ENCODE results near the gene RNF213.
"Not testable (repeated sequence)": the region's sequence is repeated elsewhere in the genome, so short reads cannot be mapped to it uniquely, and the experiment has no call there.

The RNF213 gene

GRCh38 chr17:80251966-80252365, 8.7 kb upstream of the RNF213 start:
- DNase-seq (ENCODE audit: low read depth, low spot score), result no peak

- no peak for DNase-seq (ENCODE audit: low read depth, low spot score)
Measured at GRCh38 chr17:80252871-80253270, 7.8 kb upstream of the RNF213 start.

DNA sequence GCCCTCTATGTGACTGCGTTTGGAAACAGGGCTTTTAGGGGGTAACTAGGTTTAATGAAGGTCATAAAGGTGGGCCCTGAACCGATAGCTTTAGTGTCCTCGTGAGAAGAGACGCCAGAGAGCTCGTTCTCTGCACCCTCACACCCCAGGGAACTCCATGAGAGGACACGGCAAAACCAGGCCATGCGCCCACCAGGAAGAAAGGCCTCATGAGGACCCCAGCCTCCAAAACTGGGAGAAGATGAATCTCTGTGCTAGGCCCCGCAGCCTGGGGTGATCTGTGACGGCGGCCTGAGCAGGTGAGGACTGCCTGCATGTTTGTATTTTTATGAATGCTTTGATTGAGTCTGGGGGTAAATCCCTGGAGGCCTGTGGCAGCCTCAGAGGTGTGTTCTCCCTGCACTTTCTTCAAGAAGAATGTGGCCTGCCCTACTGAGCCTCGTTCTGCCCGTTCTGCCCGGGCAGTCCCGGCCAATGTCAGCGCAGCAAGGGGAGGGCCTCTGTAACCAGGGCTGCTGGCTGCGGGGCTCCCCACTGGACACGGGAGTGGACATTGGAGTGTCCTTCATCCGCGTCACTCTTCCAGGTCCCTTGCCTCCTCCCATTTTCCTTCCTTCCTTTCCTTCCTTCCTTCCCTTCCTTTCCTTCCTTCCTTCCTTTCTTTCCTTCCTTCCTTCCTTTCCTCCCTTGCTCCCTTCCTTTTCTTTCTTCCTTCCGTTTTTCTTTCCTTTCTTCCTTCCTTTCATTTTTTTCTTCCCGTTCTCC, 6.8 kb upstream of the RNF213 start:
- no peak for DNase-seq (ENCODE audit: low read depth, low spot score)

GRCh38 chr17:80254396-80255251, 6.0 kb upstream of the RNF213 start:
- no peak for DNase-seq (ENCODE audit: low read depth, low spot score)

GRCh38 chr17:80256034-80256350, 4.7 kb upstream of the RNF213 start:
- no peak for DNase-seq (ENCODE audit: low read depth, low spot score)

DNA sequence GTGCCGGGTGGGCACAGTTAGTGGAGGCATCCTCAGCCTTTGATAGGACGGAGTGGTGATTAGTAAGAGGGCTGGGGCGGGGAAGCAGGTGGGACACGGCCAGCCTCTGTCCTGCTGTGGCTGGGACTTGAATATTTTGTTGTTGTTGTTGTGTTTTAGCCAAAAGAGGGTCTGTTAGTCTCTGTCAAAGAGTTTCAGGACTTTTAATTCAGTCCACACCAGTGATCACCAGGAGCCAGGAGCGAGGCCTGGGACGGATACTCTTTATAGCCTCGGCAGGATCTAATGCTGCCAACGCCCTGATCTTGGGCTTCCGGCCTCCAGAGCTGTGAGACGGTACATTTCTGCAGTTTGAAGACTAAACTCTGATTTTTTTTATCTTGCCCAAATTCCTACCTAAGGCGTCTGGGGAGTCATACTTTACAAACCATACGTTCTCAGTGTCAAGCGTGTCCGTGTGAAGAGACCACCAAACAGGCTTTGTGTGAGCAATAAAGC, 2.9 kb upstream of the RNF213 start:
- DNase-seq (ENCODE audit: low read depth, low spot score), result no peak

DNA sequence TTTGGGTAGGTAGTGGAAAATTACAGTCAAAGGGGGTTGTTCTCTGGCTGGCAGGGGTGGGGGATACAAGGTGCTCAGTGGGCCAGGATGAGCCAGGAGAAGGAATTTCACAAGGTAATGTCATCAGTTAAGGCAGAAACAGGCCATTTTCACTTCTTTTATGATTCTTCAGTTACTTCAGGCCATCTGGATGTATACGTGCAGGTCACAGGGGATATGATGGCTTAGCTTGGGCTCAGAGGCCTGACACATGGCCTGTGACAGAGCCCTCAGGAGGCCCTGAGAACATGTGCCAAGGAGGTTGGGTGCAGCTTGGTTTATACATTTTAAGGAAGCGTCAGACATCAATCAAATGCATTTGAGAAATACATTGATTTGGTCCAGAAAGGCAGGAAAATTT, 2.4 kb upstream of the RNF213 start:
- DNase-seq (ENCODE audit: low read depth, low spot score), result not testable (repeated sequence)

- no peak for DNase-seq (ENCODE audit: low read depth, low spot score)
Measured at GRCh38 chr17:80259457-80260068, 1.1 kb upstream of the RNF213 start.

DNA sequence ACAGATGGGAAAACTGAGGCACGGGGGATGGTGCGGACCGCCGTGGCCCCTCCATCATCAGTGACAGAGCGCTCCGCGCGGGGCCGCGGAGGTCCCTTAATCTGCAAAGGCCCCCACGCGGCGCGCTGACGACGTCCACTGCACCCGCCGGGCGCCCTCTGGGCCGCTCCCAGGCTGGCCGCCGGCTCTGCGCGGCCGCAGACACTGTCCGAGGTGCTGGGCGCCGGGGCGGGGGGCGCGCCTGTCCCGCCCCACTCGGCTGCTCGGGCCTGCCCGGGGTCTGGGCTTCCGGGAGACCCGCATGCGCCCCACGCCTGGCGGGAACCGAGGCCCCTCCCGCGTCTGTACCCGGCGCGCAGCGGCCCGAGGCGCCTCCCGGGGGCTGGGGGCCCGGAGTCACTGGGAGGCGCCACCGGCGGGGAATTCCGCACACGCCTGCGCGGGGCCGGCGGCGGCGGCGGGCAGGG, 550 bp upstream of the RNF213 start:
- DNase-seq (ENCODE audit: low read depth, low spot score), result no peak

- peak; percentile 94 for DNase-seq (ENCODE audit: low read depth, low spot score)
Measured at GRCh38 chr17:80261159-80261894, 675 bp downstream of the RNF213 start.

GRCh38 chr17:80261895-80262279, 1.2 kb downstream of the RNF213 start:
- DNase-seq (ENCODE audit: low read depth, low spot score), result no peak

DNA sequence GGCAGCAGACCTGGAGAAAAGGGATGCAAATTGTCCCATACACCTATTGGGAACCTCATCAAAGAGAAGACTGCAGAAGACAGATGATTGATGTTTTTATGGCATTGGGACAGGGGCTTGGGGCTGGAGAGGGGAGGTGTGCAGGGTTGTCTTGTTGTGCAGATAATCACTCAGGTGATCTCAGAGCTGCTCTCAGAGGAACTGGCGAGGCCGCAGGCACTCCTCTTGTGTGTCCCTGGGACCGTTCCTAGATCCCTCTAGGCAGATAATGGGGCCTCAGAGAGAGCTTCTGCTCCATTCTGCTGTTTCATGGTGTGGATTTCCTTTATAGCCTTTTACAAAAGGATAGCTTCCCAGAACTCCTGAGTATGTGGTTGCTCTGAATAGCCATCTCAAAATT, 1.6 kb downstream of the RNF213 start:
- no peak for DNase-seq (ENCODE audit: low read depth, low spot score)

GRCh38 chr17:80262775-80263244, 2.2 kb downstream of the RNF213 start:
- no peak for DNase-seq (ENCODE audit: low read depth, low spot score)

- DNase-seq (ENCODE audit: low read depth, low spot score), result no peak
Measured at GRCh38 chr17:80263253-80264204, 2.9 kb downstream of the RNF213 start.

DNA sequence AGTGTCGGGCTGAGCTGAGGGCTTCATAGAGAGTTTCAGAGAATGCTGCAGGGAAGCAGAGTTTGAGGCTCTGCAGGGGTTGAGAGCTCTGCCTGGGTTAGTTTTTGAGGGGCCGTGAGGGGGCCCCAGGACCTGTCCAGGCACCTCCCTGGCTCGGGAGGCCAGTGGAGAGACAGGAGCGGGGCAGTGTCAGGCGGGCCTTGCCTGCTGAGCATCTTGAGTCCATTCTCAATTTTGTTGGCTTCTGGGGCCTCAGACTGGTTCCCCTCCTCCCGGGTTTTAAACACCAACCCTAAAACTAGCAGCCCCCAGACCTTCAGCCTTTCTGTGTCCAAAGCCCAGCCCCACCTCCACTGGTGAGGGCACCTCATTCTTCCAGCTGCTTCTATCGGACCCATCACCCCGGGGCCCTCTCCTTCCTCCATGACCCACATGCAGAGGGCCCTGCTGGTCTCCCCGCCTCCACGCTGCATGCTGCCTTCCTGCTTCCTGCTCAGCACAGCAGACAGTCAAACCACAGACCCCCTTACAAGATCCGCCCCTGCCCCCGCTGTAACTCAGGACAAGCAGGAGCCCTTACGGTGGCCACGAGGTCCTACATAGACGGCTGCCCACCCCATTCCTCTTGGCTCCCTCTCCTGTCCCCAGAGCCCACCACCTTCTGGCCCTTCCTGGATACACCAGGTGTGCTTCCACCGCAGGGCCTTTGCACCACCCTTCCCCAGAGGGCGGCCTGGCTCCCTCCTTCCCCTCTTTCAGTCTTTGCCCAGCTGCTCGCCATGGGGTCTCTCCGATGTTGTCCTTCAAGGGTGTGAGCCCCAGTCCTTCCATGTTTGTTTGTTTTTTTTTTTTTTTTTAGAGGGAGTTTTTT, 3.8 kb downstream of the RNF213 start:
- DNase-seq (ENCODE audit: low read depth, low spot score), result no peak

GRCh38 chr17:80265205-80266068, 4.8 kb downstream of the RNF213 start:
- DNase-seq (ENCODE audit: low read depth, low spot score), result no peak

DNA sequence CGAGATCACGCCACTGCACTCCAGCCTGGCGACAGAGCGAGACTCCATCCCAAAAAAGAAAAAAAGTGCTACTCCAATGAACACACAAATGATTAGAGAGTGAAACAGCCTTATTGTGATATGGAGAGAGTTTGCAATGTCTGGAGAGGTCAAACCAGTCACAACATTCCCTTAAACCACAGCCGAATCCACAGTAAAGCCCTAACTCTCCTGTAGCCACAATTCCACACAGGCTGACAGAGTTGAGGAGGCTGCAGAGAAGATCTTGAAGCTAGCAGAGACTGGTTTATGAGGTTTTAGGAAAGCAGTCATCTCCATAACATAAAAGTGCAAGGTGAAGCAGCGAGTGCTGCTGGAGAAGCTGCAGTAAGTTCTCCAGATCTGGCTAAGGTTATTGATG, 6.7 kb downstream of the RNF213 start:
- no peak for DNase-seq (ENCODE audit: low read depth, low spot score)

GRCh38 chr17:80268427-80268826, 7.8 kb downstream of the RNF213 start:
- no peak for DNase-seq (ENCODE audit: low read depth, low spot score)

All from iPS DF 19.7 (cell line).